GM12872 (cell line): ENCODE results near the gene KEL.

Source experiments
- TF ChIP-seq, protein P1 (sequence below): IDR thresholded peaks from 3 replicates; pipeline ENCODE4 v1.5.1; 2011; ENCODE audit warnings: low read depth, mild to moderate bottlenecking, low read length, moderate library complexity; ENCODE audit not compliant: insufficient read depth

KEL gene

DNA sequence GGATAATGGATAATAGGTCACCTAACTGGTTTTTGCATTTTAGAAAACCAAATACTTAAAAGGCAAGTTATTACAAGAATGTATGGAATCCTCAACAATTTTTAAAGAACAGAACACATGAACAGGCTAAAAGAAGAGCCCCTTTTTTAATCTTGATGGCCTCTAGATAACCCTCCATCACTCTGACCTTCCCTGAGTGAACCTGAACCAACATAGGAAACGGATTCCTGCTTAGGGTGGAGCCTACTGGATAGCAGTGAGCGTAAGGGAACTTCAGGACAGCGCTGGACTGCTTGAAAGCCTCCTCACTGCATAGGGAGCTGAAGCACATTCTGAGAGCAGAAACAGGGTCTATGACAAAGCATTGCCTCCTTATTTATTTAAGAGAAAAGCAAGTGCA, 49.1 kb downstream of the KEL start:
- TF ChIP-seq, protein P1, sequence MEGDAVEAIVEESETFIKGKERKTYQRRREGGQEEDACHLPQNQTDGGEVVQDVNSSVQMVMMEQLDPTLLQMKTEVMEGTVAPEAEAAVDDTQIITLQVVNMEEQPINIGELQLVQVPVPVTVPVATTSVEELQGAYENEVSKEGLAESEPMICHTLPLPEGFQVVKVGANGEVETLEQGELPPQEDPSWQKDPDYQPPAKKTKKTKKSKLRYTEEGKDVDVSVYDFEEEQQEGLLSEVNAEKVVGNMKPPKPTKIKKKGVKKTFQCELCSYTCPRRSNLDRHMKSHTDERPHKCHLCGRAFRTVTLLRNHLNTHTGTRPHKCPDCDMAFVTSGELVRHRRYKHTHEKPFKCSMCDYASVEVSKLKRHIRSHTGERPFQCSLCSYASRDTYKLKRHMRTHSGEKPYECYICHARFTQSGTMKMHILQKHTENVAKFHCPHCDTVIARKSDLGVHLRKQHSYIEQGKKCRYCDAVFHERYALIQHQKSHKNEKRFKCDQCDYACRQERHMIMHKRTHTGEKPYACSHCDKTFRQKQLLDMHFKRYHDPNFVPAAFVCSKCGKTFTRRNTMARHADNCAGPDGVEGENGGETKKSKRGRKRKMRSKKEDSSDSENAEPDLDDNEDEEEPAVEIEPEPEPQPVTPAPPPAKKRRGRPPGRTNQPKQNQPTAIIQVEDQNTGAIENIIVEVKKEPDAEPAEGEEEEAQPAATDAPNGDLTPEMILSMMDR, result no peak

DNA sequence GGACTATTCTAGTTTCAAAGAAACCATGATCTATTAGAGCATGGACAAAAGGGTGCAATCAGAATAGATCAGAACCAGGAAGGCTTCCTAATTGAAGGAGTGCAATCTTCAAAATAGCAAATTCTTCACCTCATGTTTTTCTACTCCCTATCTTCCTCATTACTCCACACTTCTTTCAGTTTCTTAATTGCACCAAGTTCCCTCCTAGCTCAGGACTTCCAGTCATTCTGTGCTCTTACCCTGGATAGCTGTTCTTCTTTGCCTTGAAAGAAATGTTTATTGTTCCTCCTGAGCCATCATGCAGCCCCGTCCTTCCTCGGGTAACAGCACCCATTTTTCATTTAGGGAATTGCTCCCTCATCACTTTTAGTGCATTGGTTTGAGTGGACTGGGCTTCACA, 51.7 kb downstream of the KEL start:
- TF ChIP-seq, protein P1, result no peak

DNA sequence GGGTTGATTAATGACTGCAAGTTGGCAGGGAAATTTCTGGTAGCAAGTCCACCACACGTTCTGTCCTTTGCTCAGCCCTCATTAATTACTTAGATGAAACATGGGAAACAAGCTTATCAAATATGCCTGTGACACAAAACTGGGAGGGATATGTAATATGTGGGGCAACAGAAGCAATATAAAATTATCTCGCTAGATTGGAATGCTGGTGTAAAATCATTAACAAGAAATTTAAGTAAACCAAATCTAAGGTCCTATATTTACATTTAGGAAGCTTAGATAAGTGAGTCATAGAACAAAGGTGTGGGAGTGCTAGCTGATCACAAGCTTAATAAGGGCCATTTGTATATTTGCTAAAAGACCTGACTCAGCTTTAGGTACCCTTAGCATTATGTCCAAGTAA, 52.1 kb downstream of the KEL start:
- TF ChIP-seq, protein P1, result no peak

DNA sequence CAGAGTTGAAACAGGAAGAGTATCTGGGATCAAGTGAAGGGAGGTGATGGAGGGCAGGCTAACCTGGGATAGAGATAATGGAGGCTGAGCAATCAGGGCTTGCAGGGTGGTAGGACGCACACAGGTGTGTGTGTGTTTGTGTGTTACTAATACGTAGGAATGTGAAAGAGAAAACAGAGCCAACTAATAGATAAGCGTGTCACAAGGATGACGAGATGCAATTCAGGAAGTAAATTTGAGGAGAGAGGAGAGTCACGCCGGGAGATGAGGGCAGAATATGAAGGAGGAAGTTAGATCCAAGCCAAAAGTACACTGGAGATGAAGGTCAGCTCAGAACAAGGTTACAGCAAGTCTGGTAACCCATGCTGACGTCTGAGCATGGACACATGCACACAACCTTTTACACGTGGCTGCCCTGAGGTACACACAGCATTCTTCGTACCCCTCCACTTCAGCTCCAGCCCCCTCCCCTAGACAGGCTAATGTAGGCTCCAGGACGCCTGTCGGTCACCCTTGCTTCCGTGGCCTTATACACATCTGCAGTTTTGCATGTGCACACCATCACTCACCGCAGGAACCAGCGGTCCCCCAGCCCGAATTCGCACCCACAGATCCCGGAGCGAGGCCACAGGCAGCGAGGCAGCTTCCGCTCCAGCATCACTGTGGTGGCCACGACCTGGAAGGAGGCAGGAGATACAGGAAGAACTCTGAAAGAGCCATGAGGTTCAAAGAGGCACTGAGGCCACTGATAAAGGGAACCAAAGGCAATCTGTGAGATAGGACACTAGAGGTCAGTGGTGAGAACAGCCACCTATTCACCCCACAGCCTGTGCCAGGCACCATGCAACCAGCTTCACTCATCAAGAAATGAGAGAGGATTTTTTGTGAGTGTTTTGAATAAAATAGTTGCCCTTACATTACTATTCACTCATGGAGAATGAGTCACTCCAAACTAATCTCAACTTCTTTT, 53.0 kb downstream of the KEL start:
- TF ChIP-seq, protein P1, result peak; percentile 59

DNA sequence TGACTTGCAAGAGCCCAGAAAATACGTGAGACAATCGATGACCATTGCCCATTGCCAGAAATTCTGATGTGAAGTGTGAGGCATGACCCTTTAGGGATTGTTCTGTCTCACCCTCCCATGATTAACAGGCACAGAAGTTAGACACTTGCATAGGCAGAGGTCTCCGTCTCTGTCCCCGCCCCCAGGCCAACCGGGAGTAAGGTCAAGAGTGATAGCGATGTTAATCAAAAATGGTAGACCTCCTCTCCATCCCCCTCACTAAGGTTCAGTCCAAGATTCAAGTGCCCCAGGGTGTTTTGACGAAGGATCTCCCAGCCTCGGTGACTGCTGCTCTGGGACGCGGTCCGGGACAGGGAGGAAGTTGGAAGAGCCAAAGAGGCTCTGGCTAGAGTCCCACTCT, 53.9 kb downstream of the KEL start:
- TF ChIP-seq, protein P1, result no peak

DNA sequence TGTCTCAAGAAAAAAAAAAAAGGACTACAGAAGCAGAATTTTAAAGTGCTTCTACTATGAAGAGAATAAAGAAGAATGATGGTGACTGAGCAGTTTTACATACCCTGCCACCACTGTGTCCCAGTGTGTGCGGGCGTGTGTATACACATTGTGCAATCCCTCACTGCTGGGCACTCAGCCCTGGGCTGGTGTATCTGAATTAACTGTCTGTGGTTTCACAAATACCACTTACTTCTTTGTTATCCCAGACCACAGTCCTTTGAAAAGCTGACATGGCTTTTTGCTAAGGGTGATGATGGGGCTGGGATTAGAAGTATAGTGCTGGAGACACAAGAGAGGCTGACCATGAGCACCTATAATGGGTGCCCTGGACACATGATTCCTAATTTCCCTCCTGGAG, 55.5 kb downstream of the KEL start:
- TF ChIP-seq, protein P1, result no peak

DNA sequence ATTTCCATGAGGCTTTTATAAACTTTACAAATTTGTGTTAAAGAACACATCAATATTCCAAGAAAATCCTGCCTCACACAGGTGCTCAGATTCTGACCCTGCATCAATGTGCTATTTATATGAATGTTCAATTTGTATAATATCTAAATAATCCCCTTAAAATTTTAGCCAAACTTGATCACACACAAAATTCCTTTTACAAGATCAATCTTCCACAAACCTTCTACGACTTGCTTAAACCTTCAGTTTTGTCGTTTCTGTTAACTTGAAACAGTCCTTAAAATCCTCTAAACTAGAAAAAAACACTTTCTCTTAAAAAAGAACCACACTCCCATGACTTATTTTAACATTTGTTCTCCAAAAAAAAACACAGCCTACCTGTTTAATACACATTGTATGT, 56.4 kb downstream of the KEL start:
- TF ChIP-seq, protein P1, result no peak
